Endometrium (tissue), 2 donors: ENCODE data around the gene NUP93.
"Not testable (repeated sequence)": the region's sequence is repeated elsewhere in the genome, so short reads cannot be mapped to it uniquely, and the experiment has no call there.

ENCODE experiments used
- FAIRE-seq: peaks from 2 replicates; lab custom pipeline; 2012; peaks lifted over from hg19 to GRCh38; lab: Jason Lieb, UNC
- donor health status: control.
- donor health status: control.

Gene NUP93

DNA sequence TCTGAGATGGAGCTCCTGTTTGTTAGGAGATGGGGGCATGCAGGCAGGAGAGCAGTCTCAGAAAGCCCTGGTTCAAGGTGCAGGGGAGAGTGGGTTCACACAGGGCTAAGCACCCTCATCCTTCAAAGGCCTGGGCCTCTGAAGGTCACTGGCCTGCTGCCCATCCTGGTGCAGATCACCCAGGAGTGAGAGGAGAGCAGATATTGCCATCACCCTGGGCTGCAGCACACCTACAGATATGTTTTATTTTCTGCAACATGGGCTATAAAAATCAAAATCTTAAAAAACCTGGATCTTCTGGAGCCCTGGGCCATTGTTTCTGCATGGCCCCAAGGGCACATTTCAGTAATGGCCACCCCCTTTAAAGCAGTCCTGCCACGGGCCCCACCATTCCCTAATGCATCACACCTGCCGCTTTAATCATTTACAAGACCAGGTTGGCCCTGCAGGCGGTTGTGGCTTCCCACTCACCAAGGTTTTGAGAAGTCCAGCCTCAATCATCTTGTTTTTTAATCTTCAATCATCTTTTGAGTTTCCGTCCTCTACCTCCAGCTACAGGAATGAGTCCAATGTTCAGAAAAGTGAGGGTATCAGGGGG lies 20.4 kb upstream of the NUP93 start:
- no peak for FAIRE-seq

DNA sequence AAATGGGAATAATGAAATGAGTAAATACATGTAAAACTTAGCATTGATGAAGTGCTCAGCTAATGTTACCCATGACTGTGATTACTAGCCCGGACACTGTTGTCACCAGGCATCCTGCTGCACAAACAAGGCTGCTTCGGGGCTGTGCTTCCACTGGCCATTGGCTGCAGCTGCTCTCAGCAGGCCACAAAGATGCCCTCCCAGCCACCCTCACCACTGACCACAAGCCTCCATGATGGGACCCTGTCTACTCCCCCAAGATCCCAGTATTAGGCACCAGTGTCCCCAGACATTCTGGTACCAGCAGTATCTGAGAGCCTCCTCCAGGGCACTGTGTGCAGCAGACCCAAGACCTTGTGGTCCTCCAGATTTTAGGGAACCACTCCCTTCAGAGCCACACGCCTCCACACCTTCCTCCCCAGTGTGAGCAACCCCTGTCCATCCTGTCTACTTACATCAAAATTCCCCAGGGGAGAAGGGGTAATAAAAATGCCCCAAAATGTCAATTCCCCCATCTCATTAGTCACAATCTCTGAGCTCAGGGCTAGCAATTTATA lies 19.7 kb upstream of the NUP93 start:
- no peak for FAIRE-seq

DNA sequence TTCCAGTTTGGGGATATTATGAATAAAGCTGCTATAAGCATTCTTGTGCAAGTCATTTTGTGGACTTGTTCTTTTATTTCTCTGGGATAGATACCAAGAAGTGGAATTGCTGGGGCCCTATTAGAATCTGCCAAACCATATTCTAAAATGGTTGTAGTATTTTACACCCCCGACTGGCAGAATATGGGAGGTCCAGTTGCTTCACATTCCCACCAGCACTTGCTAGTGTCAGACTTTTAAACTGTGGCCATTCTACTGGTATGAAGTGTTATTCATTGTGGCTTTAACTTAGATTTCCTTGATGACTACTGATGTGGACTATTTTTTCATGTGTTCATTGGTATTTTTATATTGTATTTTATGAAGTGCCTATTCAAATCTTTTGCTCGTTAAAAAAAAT lies 18.1 kb upstream of the NUP93 start:
- FAIRE-seq = no peak

DNA sequence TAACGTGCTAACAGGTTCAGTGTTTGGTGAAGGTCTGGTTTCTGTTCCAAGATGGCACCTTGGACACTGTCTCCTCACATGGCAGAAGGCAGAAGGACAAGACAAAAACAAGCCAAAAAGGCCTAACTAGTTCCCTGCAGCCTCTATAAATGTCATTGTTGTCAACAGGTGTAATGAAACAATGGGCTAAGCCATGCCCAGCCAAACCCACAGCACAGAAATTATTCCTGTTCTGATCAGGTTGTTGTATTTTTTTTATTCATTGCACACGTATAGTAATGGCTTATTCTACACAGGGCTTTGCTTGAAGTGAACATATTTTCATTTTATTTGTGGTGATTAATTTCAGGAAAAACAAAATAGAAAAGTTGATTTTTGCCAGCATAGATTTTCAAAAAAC lies 16.1 kb upstream of the NUP93 start:
- no peak for FAIRE-seq

DNA sequence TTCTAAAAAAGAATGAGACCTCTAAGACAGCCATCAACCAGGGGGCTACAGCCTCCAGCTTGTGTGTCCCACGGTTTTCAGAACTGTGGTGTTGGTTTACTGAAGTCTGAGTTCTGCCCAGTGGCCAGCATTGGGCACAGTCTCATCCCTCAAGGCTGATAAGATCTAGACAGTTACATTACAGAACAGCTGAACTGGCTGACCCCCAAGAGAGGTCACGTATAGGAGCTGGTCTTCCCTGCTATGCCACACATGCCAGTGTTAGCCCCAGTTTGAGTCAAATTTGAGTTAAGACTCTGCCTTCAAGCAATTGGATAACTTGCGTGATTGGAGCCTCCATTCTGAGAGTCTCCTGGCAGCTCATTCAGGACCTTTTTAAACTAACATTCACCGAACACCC lies 14.8 kb upstream of the NUP93 start:
- FAIRE-seq = no peak

DNA sequence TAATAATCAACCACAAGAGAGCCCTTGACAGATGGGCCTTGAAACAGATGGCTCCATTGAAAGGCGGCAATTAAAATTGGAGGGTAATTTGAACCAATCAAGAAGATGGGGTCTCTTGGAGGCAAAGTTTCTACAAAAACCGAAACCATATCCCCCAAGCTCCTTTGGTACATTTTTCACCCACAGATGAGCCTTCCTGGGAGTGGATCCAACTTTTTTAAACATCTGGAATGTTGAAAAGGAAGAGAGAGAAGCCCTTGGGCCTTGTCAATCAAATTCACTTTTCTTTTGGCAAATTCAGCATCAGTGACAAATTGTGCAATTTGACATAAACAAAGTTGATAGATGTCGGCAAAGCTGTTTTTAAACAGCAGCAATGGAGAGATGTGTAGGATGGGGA lies 13.2 kb upstream of the NUP93 start:
- no peak for FAIRE-seq

DNA sequence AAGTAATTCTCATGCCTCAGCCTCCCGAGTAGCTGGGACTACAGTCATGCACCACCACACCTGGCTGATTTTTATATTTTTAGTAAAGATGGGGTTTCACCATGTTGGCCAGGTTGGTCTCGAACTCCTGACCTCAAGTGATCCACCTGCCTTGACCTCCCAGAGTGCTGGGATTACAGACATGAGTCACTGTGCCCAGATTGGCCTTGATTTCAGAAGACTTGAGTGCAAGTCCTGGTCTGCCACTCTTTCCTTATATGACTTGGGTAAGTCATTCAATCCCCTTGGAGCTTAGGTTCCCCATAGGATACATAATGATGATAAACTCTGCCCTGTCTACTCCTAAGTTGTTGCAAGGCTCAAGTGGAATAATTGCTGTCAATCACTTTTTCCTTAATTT lies 12.4 kb upstream of the NUP93 start:
- not testable (repeated sequence) for FAIRE-seq

DNA sequence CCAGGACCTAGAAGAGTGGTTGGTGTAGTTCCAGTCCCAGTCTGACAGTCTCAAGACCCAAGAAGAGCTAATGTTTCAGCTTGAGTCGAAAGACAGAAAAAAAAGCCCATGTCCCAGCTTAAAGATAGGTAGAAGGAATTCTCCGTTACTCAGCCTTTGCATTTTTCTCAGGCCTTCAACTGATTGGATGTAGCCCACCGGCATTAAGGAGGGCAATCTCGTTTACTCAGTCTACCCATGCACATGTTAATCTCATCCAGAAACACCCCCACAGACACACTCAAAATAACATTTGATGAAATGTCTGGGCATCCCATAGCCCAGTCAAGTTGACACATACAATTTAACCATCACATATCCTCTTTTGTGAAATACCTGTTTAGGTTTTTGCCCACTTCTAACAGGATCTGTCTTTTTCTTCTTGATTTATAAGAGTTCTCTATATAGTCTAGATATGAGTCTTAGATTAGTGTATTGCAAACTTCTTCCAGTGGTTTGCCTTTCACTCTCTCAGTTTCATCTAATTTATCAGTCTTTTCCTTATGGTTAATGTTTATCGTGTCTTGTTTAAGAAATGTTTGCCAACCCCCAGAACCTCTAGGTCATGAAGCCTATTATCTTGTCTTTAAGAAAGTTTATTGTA lies 7.6 kb upstream of the NUP93 start:
- no peak for FAIRE-seq

DNA sequence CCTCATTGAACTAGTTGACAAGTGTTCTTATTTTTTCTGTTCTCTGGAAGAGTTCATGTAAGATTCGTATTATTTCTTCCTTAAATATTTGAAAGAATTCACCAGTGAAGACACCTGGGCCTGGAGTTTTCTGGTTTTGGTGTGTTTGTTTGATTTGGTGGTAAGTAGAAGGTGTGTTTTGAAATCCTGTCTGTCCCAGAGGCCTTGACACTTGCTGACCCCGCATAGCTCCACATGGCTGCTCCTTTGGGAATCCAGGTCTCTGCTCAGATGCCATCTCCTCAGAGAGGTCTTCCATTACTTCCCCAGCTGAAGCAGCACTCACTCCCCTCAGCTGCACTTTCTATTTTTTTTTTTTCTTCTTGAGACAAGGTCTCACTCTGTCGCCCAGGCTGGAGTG lies 5.7 kb upstream of the NUP93 start:
- FAIRE-seq = no peak

DNA sequence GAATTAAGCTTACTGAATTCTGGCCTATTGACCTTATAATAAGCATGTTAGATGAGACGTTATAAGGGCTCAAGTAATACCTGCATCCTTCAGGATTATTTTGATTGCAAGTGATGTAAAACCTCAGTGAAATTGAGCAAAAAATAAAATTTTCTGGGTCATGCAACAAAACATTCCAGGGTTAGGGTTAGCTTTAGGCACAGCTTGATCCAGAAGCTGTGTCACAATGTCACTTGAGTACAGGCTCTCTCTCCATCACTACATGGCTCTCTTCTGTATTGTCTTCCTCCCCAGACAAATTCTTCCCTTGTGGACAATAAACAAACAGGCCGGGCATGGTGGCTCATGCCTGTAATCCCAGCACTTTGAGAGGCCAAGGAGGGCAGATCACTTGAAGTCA lies 3.6 kb upstream of the NUP93 start:
- FAIRE-seq = no peak

DNA sequence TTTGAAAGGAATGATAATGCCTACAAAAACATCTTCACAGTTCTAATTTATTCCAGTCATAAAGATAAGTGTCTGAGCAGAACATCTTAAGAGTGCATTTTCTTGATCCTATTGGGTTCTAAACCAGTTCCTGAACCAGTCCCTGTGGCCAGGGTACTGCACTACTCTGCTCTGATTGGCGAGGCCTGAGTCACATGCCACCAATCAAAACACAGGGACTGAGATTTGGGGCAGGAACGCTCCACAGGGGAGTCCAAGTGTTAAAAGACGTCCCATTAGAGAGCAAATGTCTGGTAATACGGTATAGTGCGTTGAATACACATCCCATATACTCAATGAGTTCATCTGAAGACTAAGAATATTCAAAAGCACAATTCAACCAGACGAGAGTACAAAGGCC lies 3.0 kb upstream of the NUP93 start:
- FAIRE-seq = no peak

DNA sequence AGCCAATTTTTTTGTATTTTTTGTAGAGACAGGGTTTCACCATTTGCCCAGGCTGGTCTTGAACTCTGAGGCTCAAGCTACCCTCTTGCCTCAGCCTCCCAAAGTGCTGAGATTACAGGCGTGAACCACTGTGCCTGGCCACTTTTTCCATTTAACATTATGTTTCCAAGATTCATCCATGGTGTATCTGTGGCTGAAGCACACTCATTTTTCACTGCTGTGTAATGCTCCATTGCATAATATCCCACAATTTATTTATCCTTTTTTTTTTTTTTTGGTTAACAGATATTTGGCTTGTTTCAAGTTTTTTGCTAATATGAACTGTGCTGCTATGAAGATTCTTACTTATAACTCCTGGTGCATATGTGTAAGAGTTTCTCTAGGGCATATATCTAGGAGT lies 1.9 kb upstream of the NUP93 start:
- no peak for FAIRE-seq

DNA sequence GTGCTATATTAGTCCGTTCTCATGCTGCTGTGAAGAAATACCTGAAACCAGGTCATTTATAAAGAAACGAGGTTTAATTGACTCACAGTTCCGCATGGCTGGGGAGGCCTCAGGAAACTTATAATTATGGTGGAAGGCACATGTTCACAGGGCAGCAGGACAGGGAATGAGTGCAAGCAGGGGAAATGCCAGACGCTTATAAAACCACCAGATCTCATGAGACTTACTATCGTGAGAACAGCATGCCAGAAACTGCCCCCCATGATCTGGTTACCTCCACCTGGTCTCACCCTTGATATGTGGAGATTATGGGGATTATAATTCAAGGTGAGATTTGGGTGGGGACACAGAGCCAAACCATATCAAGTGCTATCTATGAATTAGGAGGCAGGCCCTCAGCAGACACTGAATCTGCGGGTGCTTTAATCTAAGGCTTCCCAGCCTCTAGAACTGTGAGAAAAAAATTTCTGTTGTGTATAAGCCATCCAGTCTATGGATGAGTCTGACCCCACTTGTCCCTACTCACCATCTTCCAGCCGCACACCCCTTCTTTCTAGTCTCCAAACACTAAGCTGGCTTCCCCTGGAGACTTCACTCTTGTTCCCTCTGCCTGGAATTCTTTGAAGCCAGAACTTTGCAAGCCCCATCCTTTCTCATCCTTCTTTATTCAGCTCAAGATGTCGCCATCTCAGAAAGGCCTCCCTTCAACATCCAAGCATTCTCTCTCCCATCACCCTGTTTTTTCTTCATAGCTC lies 772 bp upstream of the NUP93 start:
- no peak for FAIRE-seq

DNA sequence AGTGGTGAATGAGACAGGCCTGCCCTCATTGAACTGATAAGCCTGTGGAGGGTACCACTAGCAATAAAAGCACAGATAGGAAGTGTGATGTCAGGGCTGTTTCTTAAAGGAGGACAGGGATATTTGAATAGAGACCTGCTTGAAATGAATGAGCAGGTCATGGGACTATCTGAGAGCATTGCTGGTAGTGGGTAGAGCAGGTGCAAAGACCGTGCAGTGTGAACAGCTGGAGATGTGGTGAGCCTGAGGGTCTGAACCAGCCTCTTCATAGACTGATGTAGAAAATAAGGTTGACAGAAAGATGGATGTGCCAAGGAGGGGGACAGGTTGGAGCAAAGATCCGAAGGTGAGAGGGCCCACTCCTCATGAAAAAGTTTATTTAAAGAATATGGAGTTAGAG lies 2.4 kb downstream of the NUP93 start:
- no peak for FAIRE-seq

DNA sequence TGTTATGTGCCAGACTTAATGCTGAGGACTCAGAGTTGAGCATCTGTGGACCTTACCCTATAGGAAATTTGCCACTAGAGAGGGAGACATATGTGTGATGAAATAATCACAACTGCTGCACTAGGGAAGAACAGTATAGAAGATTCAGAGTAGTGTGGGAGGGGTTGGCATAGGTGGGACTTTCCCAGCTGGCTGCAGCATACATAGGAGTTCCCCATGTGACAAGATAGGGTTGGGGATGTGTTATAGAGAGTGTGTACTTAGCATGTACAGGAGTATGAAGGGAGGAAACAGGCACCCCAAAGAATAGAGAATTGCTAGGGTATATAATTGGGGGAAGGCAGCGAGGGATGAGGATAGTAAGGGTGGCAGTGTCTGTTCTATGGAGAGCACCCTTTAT lies 2.9 kb downstream of the NUP93 start:
- no peak for FAIRE-seq

DNA sequence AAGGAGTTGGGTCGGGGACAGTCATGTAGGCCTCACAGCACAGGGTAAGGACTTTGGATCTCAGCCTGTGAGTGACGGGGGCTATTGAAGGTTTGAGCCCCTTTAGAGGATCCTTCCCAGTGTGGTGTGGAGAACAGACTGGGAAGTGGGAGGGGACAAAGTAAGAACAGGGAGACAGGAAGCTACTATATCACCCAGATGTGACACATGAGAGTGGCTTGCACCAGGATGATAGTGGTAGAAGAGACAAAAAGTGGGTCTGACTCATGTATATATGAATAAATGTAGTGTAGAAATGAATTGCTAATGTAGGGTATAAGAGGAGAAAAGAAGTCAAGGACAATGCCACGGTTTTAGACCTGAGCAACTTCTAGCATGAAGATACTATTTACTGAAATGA lies 4.5 kb downstream of the NUP93 start:
- no peak for FAIRE-seq

DNA sequence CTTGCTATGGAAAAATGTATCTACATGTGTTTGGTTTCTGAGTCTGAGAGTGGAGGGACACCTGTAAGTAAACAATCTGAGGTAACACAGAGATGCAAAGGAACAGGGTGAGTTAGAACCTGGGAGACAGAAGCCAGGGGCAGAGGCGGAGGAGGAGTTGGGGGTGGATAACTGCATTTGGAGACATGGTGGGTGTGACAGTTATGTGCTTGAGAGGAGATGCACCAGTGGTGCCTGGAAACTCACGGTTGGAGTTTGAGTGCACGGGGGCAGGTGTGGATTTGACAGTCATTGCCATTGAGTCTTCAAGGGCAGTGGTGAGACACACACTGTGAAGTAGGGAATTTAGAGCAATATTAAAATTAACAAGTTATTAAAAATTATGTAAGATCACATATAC lies 6.5 kb downstream of the NUP93 start:
- no peak for FAIRE-seq

DNA sequence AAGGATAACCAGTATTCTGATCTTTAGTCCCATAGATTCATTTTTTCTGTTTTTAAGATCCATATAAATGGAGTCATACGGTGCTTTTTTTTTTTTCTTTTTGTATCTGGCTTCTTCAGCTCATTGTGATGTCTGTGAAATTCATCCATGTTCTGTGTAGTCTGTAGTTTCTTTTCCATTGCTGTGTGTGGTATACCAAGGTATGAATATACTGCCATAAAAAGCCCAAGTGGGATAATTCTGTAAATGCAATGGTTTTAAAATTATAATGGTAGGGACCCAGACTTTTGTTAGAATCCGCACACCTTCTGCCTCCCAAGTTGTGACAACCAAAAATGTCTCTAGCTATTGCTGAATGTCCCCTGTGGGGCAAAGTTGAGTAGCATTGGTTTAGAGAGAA lies 7.6 kb downstream of the NUP93 start:
- no peak for FAIRE-seq

DNA sequence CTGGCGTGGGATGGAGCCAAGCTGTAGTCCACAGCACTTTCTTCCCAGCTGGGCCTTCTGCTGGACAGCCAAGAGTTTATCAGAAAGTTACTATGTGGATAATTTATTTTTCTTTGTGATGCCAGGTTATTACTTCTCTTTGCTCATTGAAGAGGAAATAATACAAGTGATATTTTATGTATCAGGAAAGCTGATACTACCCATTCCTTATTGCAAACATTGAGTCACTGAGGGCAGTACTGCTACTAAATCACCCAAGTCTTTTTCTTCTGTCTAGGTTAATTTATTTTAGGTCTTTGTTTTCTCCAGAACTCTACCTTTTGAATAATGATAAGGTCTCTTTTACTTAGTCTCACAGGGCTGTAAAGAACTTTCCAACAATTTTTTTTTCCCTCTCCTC lies 8.3 kb downstream of the NUP93 start:
- FAIRE-seq = no peak

DNA sequence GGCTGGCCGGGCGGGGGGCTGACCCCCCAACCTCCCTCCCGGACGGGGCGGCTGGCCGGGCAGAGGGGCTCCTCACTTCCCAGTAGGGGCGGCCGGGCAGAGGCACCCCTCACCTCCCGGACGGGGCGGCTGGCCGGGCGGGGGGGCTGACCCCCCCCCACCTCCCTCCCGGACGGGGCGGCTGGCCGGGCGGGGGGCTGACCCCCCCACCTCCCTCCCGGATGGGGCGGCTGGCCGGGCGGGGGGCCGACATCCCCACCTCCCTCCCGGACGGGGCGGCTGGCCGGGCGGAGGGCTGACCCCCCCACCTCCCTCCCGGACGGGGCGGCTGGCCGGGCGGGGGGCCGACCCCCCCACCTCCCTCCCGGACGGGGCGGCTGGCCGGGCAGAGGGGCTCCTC lies 9.4 kb downstream of the NUP93 start:
- not testable (repeated sequence) for FAIRE-seq

DNA sequence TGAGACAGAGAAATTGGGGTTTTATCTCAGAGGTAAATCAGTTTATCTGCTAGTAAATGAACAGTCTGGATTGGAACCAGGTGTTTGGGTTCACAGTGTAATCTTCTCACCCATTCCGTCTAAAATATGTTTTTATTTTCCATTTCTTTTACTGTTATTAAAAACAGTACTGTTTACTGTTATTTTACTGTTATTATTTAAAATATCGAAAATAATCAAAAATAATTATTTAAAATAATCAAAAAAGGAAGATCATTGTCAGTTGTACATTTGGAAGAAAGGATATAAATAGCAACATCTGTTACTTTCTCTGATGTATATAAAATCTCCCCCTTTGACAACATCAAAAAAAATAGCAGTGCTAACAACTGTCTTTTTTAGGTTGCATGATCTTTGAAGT lies 11.5 kb downstream of the NUP93 start:
- FAIRE-seq = no peak

DNA sequence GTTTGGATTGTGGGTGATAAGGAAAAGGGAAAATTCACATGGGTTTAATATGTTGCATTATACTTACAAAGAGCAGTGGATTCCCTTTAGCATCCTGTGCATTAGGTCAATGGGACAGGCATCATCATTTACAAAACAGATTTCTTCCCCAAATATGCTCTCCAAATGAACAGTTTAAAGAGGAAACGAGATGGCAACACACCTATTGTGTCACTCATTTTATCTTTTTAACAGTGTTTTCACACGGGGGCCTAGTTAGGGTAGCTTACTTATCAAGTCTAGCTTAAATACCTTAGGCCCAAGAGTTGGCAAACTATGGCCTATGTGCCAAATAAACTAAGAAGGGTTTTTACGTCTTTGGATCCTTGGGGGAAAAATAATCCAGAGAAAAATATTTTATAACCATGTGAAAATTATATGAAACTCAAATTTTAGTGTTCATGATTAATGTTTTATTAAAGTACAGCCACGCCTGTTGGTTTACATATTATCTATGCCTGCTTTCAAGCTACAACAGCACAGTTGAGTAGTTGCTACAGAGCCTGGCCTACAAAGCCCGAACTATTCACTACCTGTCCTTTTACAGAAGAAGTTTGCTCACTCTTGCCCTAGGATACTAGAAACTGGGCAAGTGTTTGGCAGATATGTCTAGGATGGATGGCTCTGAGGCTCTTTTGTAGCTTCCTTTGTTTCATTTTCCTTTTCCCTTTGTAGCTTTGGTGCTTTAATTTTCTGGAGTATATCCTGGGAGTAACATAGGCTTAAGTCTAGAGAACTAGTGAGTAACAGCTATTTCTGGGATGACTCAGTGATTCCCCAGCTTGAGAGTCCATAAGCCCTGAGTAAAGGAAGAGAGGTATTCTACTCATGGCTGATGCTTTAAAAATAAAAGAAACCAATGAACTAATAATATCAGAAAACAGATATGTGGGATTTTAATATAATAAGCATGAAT lies 12.4 kb downstream of the NUP93 start:
- FAIRE-seq = no peak
